Lung (tissue), 12 donors: ENCODE results near the gene RAP1GAP2. TPM values are rescaled to one million over a fixed set of nuclear protein-coding genes. Genes with fewer than 3 reads are reported as not detected.
"Not testable (repeated sequence)": the region's sequence is repeated elsewhere in the genome, so short reads cannot be mapped to it uniquely, and the experiment has no call there.

Source experiments
- ATAC-seq: fragments of 200-7000 bp; cut with Tn5 transposase; one replicate; pipeline ENCODE4 v1.9.1; 2020; ENCODE audit warnings: moderate number of reproducible peaks; ENCODE audit not compliant: insufficient read depth, low FRiP score
- DNase-seq, 3 donors: peaks; one replicate each; pipeline ENCODE4 v3.0.0-alpha.2; 2013 to 2017
- H3K27ac ChIP-seq, 2 donors: one replicate each; pipeline ENCODE4 v1.5.1; 2013; ENCODE audit warnings: mild to moderate bottlenecking in 2 of 2, moderate library complexity in 2 of 2, control low read depth in 1 of 2, inconsistent platforms in 1 of 2, low read depth in 1 of 2, low read length in 1 of 2
- H3K27me3 ChIP-seq, 3 donors: one replicate each; pipeline ENCODE4 v1.5.1; 2013; ENCODE audit warnings: low read length in 2 of 3; ENCODE audit not compliant: control insufficient read depth in 3 of 3, insufficient read depth in 3 of 3
- H3K36me3 ChIP-seq, 4 donors: one replicate each; pipeline ENCODE4 v1.5.1; 2013; ENCODE audit warnings: low read length in 4 of 4, mild to moderate bottlenecking in 1 of 4, moderate library complexity in 1 of 4; ENCODE audit not compliant: control insufficient read depth in 4 of 4, insufficient read depth in 4 of 4
- H3K4me1 ChIP-seq, 5 donors: one replicate each; pipeline ENCODE4 v1.5.1; 2013; ENCODE audit warnings: low read length in 5 of 5, mild to moderate bottlenecking in 2 of 5, moderate library complexity in 1 of 5; ENCODE audit not compliant: control insufficient read depth in 5 of 5, insufficient read depth in 5 of 5
- H3K4me3 ChIP-seq: one replicate; pipeline ENCODE4 v1.5.1; 2013; ENCODE audit warnings: mild to moderate bottlenecking, control low read depth, moderate library complexity
- H3K9ac ChIP-seq, 2 donors: one replicate each; pipeline ENCODE4 v1.5.1; 2013; ENCODE audit warnings: low read length in 2 of 2, control low read depth in 1 of 2; ENCODE audit not compliant: insufficient read depth in 1 of 2
- H3K9me3 ChIP-seq, 4 donors: one replicate each; pipeline ENCODE4 v1.5.1; 2013; ENCODE audit warnings: low read length in 3 of 4, mild to moderate bottlenecking in 1 of 4, moderate library complexity in 1 of 4; ENCODE audit not compliant: control insufficient read depth in 4 of 4, insufficient read depth in 3 of 4
- WGBS, 2 donors: extraction: QIAGEN DNeasy Blood & Tissue Kit; methylation state at CpG; one replicate each; pipeline ENCODE4 v1.1.7; 2013; 5-methylcytosine and 5-hydroxymethylcytosine counted together
- polyA plus RNA-seq, 2 donors: library from polyadenylated mRNA; stranded (reverse); fragments of 200-250 nt; gene quantifications; one replicate each; pipeline ENCODE4 v1.2.1, GENCODE V29; 2013
- total RNA-seq, 2 donors: library from RNA; depleted of rRNA in 1 of 2; stranded (reverse); fragments of >200 nt in 1 of 2; gene quantifications; one replicate each; pipeline ENCODE4 v1.2.1, GENCODE V29; 2014 to 2021
- TF ChIP-seq, protein P1 (sequence below): IDR thresholded peaks from 2 replicates; pipeline ENCODE4 v1.5.1; 2012; ENCODE audit warnings: mild to moderate bottlenecking; ENCODE audit errors: control extremely low read depth, extremely low read depth
- donor health status: control.
- donor health status: control.
- donor health status: Bipolar disorder and iron deficiency.
- donor health status: healthy.
- donor health status: DM: yes; HTN: yes; CAD: no.

The RAP1GAP2 gene
- total and polyA plus RNA-seq, 4 donors: 5.3 to 16.7 (median 6.0) TPM

- Histone ChIP-seq H3K4me3 (no peak overlapping the region), H3K9me3 (peaks cover 0 to 7% (median 1%) of the 10 kb centered on the region in 4 donors), H3K36me3 (no peaks in the 10 kb centered on the region), H3K27ac (no peak overlapping the region), H3K4me1 (no peaks in the 10 kb centered on the region), H3K27me3 (peaks cover 14 to 20% (median 17%) of the 10 kb centered on the region in 3 donors), H3K9ac (no peak overlapping the region)
- TF ChIP-seq, protein P1, sequence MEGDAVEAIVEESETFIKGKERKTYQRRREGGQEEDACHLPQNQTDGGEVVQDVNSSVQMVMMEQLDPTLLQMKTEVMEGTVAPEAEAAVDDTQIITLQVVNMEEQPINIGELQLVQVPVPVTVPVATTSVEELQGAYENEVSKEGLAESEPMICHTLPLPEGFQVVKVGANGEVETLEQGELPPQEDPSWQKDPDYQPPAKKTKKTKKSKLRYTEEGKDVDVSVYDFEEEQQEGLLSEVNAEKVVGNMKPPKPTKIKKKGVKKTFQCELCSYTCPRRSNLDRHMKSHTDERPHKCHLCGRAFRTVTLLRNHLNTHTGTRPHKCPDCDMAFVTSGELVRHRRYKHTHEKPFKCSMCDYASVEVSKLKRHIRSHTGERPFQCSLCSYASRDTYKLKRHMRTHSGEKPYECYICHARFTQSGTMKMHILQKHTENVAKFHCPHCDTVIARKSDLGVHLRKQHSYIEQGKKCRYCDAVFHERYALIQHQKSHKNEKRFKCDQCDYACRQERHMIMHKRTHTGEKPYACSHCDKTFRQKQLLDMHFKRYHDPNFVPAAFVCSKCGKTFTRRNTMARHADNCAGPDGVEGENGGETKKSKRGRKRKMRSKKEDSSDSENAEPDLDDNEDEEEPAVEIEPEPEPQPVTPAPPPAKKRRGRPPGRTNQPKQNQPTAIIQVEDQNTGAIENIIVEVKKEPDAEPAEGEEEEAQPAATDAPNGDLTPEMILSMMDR: no peak
- no peak for DNase-seq
- no peak for ATAC-seq
- 70 to 77% methylated on average over 7 of the region's 7 CpGs for WGBS, 2 donors
Measured at GRCh38 chr17:2779545-2779944, 16.7 kb upstream of the RAP1GAP2 start.

- no peaks in the 10 kb centered on the region for H3K36me3 ChIP-seq
- peaks cover 14 to 17% (median 15%) of the 10 kb centered on the region in 3 donors for H3K27me3 ChIP-seq
- DNase-seq (no peak), ATAC-seq (no peak)
- no peak overlapping the region for H3K27ac ChIP-seq
- peaks cover 0 to 7% (median 1%) of the 10 kb centered on the region in 4 donors for H3K9me3 ChIP-seq
- H3K9ac ChIP-seq: no peak overlapping the region
- WGBS, 2 donors: 86 to 87% methylated on average over 12 of the region's 12 CpGs
- H3K4me3 ChIP-seq: no peak overlapping the region
- no peaks in the 10 kb centered on the region for H3K4me1 ChIP-seq
- TF ChIP-seq, protein P1: no peak
Measured at GRCh38 chr17:2780256-2780655, 16.0 kb upstream of the RAP1GAP2 start.

GRCh38 chr17:2780931-2781454, 15.2 kb upstream of the RAP1GAP2 start:
- peaks cover 0 to 7% (median 1%) of the 10 kb centered on the region in 4 donors for H3K9me3 ChIP-seq
- ATAC-seq (no peak), DNase-seq (no peak)
- 89 to 95% methylated on average over 9 of the region's 9 CpGs for WGBS, 2 donors
- peaks cover 9 to 13% (median 12%) of the 10 kb centered on the region in 3 donors for H3K27me3 ChIP-seq
- no peaks in the 10 kb centered on the region for H3K4me1 ChIP-seq
- H3K36me3 ChIP-seq: no peaks in the 10 kb centered on the region
- H3K4me3 ChIP-seq: no peak overlapping the region
- H3K9ac ChIP-seq: no peak overlapping the region
- TF ChIP-seq, protein P1: no peak
- H3K27ac ChIP-seq: no peak overlapping the region

DNA sequence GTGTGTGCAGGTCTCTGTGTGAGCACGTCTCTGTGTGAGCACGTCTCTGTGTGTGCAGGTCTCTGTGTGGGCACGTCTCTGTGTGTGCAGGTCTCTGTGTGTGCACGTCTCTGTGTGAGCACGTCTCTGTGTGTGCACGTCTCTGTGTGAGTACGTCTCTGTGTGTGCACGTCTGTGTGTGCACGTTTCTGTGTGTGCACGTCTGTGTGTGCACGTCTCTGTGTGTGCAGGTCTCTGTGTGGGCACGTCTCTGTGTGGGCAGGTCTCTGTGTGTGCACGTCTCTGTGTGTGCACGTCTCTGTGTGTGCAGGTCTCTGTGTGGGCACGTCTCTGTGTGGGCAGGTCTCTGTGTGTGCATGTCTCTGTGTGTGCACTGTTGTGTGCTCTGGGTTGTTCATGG, 14.6 kb upstream of the RAP1GAP2 start:
- not testable (repeated sequence) for H3K27ac ChIP-seq

More for the DNA sequence above, 14.6 kb upstream of the RAP1GAP2 start:
- not testable (repeated sequence) for H3K4me3 ChIP-seq, ATAC-seq, H3K4me1 ChIP-seq, H3K9me3 ChIP-seq, DNase-seq, H3K9ac ChIP-seq, H3K36me3 ChIP-seq
- H3K27me3 ChIP-seq: peaks cover 7 to 12% (median 7%) of the 10 kb centered on the region in 3 donors
- 90% methylated on average over 15 of the region's 15 CpGs for WGBS, 2 donors
